ENCODE data around the gene CNN3. TPM values are rescaled to one million over a fixed set of nuclear protein-coding genes. Genes with fewer than 3 reads are reported as not detected.

The CNN3 gene
- total and polyA plus RNA-seq, 2 of the 4 experiments (the other 2 are of a cell fraction): 249 to 552 TPM

DNA sequence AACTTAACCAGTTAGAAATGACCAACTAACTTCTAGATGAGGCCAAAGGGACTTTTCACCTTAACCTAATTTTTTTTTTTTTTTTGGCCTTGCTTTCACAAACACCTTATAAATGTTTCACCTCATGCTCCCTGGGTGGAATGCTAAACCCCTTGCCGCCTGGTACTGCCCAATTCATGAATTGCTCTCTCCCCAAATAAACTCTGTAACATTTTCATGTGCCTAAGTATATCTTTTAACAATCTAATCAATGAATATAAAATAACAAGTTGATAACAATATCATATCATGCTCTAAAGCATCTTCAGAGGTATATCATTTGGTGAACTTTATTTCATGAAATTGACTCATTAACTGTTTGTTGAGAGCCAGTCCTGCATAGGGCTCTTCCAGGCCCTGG, 10.9 kb upstream of the CNN3 start:
- Histone ChIP-seq H4K20me1 (ENCODE audit: insufficient read depth, low read length) (no peaks in the 10 kb centered on the region), H3K56ac (ENCODE audit: extremely low read depth, insufficient read depth, low read length) (no peak overlapping the region), H4K8ac (ENCODE audit: low read depth in 2 of 2, low read length in 2 of 2) (no peak overlapping the region), H3K9me3 (ENCODE audit: control insufficient read depth, insufficient read depth, low read length) (no peaks in the 10 kb centered on the region), H2AK9ac (replicated peaks; ENCODE audit: low read depth, low read length, poor library complexity) (no peak overlapping the region), H3K79me1 (ENCODE audit: low read depth in 1 of 2, low read length in 2 of 2) (peaks cover 0 to 7% of the 10 kb centered on the region in 2 experiments; a peak in 1 of 4 replicates), H3K9me1 (ENCODE audit: insufficient read depth, low read length) (peaks cover 7% of the 10 kb centered on the region), H2BK20ac (ENCODE audit: low read depth, low read length) (peak overlapping the region; percentile 55; the same call in 1 of the 2 replicates), H3K4me1 (ENCODE audit: control insufficient read depth, insufficient read depth, low read length) (peaks cover 8% of the 10 kb centered on the region), H3K4me2 (ENCODE audit: low read depth, low read length) (no peak overlapping the region), H2BK5ac (ENCODE audit: low read depth, low read length, poor library complexity, severe bottlenecking) (peak overlapping the region; percentile 17), H3K27me3 (ENCODE audit: control insufficient read depth, insufficient read depth, low read length) (no peaks in the 10 kb centered on the region), H2AFZ (replicated peaks; ENCODE audit: low read length, poor library complexity) (no peak overlapping the region), H4K91ac (ENCODE audit: insufficient read depth, low read depth, low read length) (0 out of 2 replicates have a peak overlapping the region, but pooled peaks have one; percentile 20), H4K5ac (ENCODE audit: low read depth, low read length) (no peak overlapping the region), H3K4ac (ENCODE audit: low read depth, low read length) (peak overlapping the region; percentile 41), H3K18ac (ENCODE audit: low read depth, low read length) (no peak overlapping the region; the same call in 1 of the 2 replicates), H3K27ac (ENCODE audit: insufficient read depth, low read length) (no peak overlapping the region), H3K9ac (ENCODE audit: low read depth, low read length) (no peak overlapping the region), H3K4me3 (ENCODE audit: insufficient read depth, low read depth, low read length) (no peak overlapping the region), H2BK15ac (ENCODE audit: low read depth, low read length) (0 out of 3 replicates have a peak overlapping the region, but pooled peaks have one; percentile 85), H3K14ac (replicated peaks; ENCODE audit: low read depth, low read length) (peak overlapping the region; percentile 27), H2BK120ac (ENCODE audit: low read depth, low read length) (peak overlapping the region; percentile 63; the same call in 1 of the 2 replicates), H2AK5ac (ENCODE audit: low read depth, low read length) (peak overlapping the region; percentile 92; the same call in 1 of the 2 replicates), H3K23ac (ENCODE audit: low read depth, low read length) (peak overlapping the region; percentile 45; the same call in 1 of the 2 replicates), H3K36me3 (ENCODE audit: control insufficient read depth, insufficient read depth, low read length) (no peaks in the 10 kb centered on the region)
- TF ChIP-seq CEBPB (IDR thresholded peaks at IDR 0.05; ENCODE audit: low read depth, low read length): no peak
- no peak for TF ChIP-seq RAD21 (IDR thresholded peaks at IDR 0.05; ENCODE audit: low read length)
- no peak for TF ChIP-seq MAFK (IDR thresholded peaks at IDR 0.05; ENCODE audit: low read depth, low read length)
- no peak for TF ChIP-seq MXI1 (IDR thresholded peaks at IDR 0.05; ENCODE audit: borderline replicate concordance, low read depth, low read length)
- TF ChIP-seq FOS (IDR thresholded peaks at IDR 0.05; ENCODE audit: low read depth, low read length): no peak
- no peak for TF ChIP-seq BHLHE40 (IDR thresholded peaks at IDR 0.05; ENCODE audit: low read depth, low read length)
- TF ChIP-seq, protein P1, sequence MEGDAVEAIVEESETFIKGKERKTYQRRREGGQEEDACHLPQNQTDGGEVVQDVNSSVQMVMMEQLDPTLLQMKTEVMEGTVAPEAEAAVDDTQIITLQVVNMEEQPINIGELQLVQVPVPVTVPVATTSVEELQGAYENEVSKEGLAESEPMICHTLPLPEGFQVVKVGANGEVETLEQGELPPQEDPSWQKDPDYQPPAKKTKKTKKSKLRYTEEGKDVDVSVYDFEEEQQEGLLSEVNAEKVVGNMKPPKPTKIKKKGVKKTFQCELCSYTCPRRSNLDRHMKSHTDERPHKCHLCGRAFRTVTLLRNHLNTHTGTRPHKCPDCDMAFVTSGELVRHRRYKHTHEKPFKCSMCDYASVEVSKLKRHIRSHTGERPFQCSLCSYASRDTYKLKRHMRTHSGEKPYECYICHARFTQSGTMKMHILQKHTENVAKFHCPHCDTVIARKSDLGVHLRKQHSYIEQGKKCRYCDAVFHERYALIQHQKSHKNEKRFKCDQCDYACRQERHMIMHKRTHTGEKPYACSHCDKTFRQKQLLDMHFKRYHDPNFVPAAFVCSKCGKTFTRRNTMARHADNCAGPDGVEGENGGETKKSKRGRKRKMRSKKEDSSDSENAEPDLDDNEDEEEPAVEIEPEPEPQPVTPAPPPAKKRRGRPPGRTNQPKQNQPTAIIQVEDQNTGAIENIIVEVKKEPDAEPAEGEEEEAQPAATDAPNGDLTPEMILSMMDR (conservative IDR thresholded peaks at IDR 0.05; ENCODE audit: low read depth, low read length): no peak
- TF ChIP-seq POLR2A (IDR thresholded peaks at IDR 0.05; ENCODE audit: low read depth, low read length): no peak
- no peak for TF ChIP-seq CHD1 (IDR thresholded peaks at IDR 0.05; ENCODE audit: low read depth, low read length)
- TF ChIP-seq MAZ (IDR thresholded peaks at IDR 0.05; ENCODE audit: borderline replicate concordance, low read depth, low read length): no peak
- TF ChIP-seq SMC3 (IDR thresholded peaks at IDR 0.05; ENCODE audit: low read depth, low read length): no peak
- in situ Hi-C loops (cut with MboI; ENCODE audit: low sequenced_read_pairs) (no loop called here), dilution Hi-C loops (cut with HindIII; ENCODE audit: low sequenced_read_pairs, unreplicated experiment) (no loop called here), intact Hi-C loops (cut with micrococcal nuclease) (no loop called here)
- ChIA-PET POLR2A (ENCODE audit: unreplicated experiment) (no interaction called here), CTCF (no interaction called here)
- DNase-seq (no peak), ATAC-seq (ENCODE audit: low read depth) (no peak)
- no TSS peak for BruUV-seq (replicated peaks)
- no CpG with 5 or more reads among the region's 1 CpG for WGBS, 2 experiments (ENCODE audit: extremely low coverage in 2 of 2, insufficient read length in 1 of 2)

Data from IMR-90 (cell line).